Ishikawa (cell line): ENCODE results near the gene ARHGAP26.

ENCODE experiments used
- CEBPB ChIP-seq: IDR thresholded peaks from 2 replicates; pipeline ENCODE4 v1.6.1; 2012
- CREB1 ChIP-seq: IDR thresholded peaks from 2 replicates; pipeline ENCODE4 v1.6.1; 2012; ENCODE audit warnings: low read depth
- EP300 ChIP-seq: IDR thresholded peaks from 2 replicates; pipeline ENCODE4 v1.6.1; 2012; ENCODE audit warnings: borderline replicate concordance
- MAX ChIP-seq: IDR thresholded peaks from 2 replicates; pipeline ENCODE4 v1.6.1; 2012
- NFIC ChIP-seq: IDR thresholded peaks from 2 replicates; pipeline ENCODE4 v1.6.1; 2012
- RAD21 ChIP-seq: IDR thresholded peaks from 2 replicates; pipeline ENCODE4 v1.6.1; 2012; ENCODE audit warnings: low read depth
- REST ChIP-seq: IDR thresholded peaks from 2 replicates; pipeline ENCODE4 v1.6.1; 2012; ENCODE audit warnings: low read depth, mild to moderate bottlenecking
- TAF1 ChIP-seq: IDR thresholded peaks from 2 replicates; pipeline ENCODE4 v1.6.1; 2012; ENCODE audit warnings: low read depth, mild to moderate bottlenecking
- TCF12 ChIP-seq: IDR thresholded peaks from 2 replicates; pipeline ENCODE4 v1.6.1; 2012; ENCODE audit warnings: low read depth
- TEAD4 ChIP-seq: IDR thresholded peaks from 2 replicates; pipeline ENCODE4 v1.6.1; 2012
- USF1 ChIP-seq: IDR thresholded peaks from 2 replicates; pipeline ENCODE4 v1.6.1; 2012
- YY1 ChIP-seq: IDR thresholded peaks from 2 replicates; pipeline ENCODE4 v1.6.1; 2012; ENCODE audit warnings: low read depth
- ZBTB7A ChIP-seq: IDR thresholded peaks from 2 replicates; pipeline ENCODE4 v1.6.1; 2012; ENCODE audit warnings: low read depth

DNA sequence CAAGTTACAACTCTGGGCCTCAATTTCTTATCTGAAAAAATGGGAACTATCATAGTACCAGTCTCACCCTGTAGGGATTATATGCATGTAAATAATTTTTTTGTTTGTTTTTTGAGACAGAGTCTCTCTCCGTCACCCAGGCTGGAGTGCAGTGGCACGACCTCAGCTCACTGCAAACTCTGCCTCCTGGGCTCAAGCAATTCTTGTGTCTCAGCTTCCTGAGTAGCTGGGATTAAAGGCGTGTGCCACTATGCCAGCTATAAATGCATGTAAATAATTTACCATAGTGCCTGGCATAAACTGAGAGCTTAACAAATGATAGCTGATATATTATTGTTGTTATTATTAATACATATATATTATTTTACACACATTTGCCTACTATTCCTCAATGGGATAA, 3.0 kb upstream of the ARHGAP26 start:
- no peak for TF ChIP-seq TEAD4
- TF ChIP-seq MAX: no peak
- no peak for TF ChIP-seq RAD21
- TF ChIP-seq ZBTB7A: no peak
- no peak for TF ChIP-seq CREB1
- TF ChIP-seq REST: no peak
- TF ChIP-seq TAF1: no peak
- TF ChIP-seq CEBPB: no peak
- TF ChIP-seq USF1: no peak
- TF ChIP-seq EP300: no peak
- TF ChIP-seq TCF12: no peak
- TF ChIP-seq YY1: no peak
- no peak for TF ChIP-seq NFIC
